ENCODE measurements around the gene FMNL2. TPM values are rescaled to one million over a fixed set of nuclear protein-coding genes. Genes with fewer than 3 reads are reported as not detected.

Gene FMNL2
- total RNA-seq, 1 experiment from 2014 or later: 33.6 TPM

- H3K23ac ChIP-seq (ENCODE audit: insufficient read length, low read depth, low read length): no peak overlapping the region
- H3K4me1 ChIP-seq (ENCODE audit: insufficient read depth, low read length): peaks cover 21% of the 10 kb centered on the region
- TF ChIP-seq, protein P1, sequence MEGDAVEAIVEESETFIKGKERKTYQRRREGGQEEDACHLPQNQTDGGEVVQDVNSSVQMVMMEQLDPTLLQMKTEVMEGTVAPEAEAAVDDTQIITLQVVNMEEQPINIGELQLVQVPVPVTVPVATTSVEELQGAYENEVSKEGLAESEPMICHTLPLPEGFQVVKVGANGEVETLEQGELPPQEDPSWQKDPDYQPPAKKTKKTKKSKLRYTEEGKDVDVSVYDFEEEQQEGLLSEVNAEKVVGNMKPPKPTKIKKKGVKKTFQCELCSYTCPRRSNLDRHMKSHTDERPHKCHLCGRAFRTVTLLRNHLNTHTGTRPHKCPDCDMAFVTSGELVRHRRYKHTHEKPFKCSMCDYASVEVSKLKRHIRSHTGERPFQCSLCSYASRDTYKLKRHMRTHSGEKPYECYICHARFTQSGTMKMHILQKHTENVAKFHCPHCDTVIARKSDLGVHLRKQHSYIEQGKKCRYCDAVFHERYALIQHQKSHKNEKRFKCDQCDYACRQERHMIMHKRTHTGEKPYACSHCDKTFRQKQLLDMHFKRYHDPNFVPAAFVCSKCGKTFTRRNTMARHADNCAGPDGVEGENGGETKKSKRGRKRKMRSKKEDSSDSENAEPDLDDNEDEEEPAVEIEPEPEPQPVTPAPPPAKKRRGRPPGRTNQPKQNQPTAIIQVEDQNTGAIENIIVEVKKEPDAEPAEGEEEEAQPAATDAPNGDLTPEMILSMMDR (conservative IDR thresholded peaks at IDR 0.05): no peak
- peaks cover 0 to 13% (median 5%) of the 10 kb centered on the region in 3 experiments; a peak in 5 of 7 replicates for H3K36me3 Mint-ChIP-seq (ENCODE audit: insufficient read depth in 1 of 3, low read depth in 3 of 3)
- H3K79me1 ChIP-seq (ENCODE audit: insufficient read depth, low read depth, low read length, poor library complexity, severe bottlenecking): no peaks in the 10 kb centered on the region
- peak overlapping the region; percentile 52 to 74 for H3K4me3 Mint-ChIP-seq
- H3K56ac ChIP-seq (ENCODE audit: insufficient read length, low read depth, low read length): no peak overlapping the region
- H3K18ac ChIP-seq (ENCODE audit: insufficient read length, low read depth, low read length): no peak overlapping the region
- H2AFZ ChIP-seq (ENCODE audit: low read length): no peak overlapping the region
- no peaks in the 10 kb centered on the region for H3K9me3 ChIP-seq (ENCODE audit: control insufficient read depth, low read depth, low read length)
- H2BK20ac ChIP-seq (ENCODE audit: low read depth, low read length, poor library complexity, severe bottlenecking): no peak overlapping the region
- H3K4ac ChIP-seq (ENCODE audit: low read depth, low read length): no peak overlapping the region
- H2BK5ac ChIP-seq (ENCODE audit: insufficient read length, low read length): no peak overlapping the region
- H3K14ac ChIP-seq (ENCODE audit: insufficient read depth, low read length): no peak overlapping the region
- H2BK120ac ChIP-seq (ENCODE audit: low read depth, low read length, poor library complexity, severe bottlenecking): no peak overlapping the region
- no peak overlapping the region for H3T11ph ChIP-seq (ENCODE audit: low read length)
- H3K4me2 ChIP-seq (ENCODE audit: insufficient read depth, insufficient read length, low read length): peak overlapping the region; percentile 12
- H4K8ac ChIP-seq (replicated peaks; ENCODE audit: insufficient read length, low read depth, low read length): no peak overlapping the region
- peaks cover 61 to 68% of the 10 kb centered on the region in 2 experiments for H3K4me1 Mint-ChIP-seq
- H3K27me3 ChIP-seq (ENCODE audit: insufficient read depth, low read length): no peaks in the 10 kb centered on the region
- no peak overlapping the region for H3K9ac ChIP-seq (ENCODE audit: extremely low read depth, insufficient read length, low read length)
- peak; percentile 69 for DNase-seq
- no peaks in the 10 kb centered on the region for H3K27me3 Mint-ChIP-seq (ENCODE audit: low read depth)
- H3K79me2 ChIP-seq (ENCODE audit: insufficient read depth, low read length): peaks cover 8% of the 10 kb centered on the region; the same call in 1 of the 2 replicates
- H4K5ac ChIP-seq (ENCODE audit: insufficient read length, low read depth, low read length): no peak overlapping the region
- no peaks in the 10 kb centered on the region for H4K20me1 ChIP-seq (ENCODE audit: control insufficient read depth, insufficient read depth, insufficient read length)
- H2BK12ac ChIP-seq (ENCODE audit: insufficient read length, low read depth, low read length): no peak overlapping the region
- no peak overlapping the region for H2AK5ac ChIP-seq (ENCODE audit: insufficient read length, low read length)
- H3K9me3 Mint-ChIP-seq: no peaks in the 10 kb centered on the region
- H2BK15ac ChIP-seq (ENCODE audit: low read depth, low read length): no peak overlapping the region
- H3K27ac ChIP-seq (ENCODE audit: insufficient read length, low read depth, low read length): peak overlapping the region; percentile 73
- peak overlapping the region; percentile 97 to 99 (median 99) for H3K27ac Mint-ChIP-seq
- no CpG with 5 or more reads among the region's 9 CpGs for WGBS (ENCODE audit: extremely low coverage, insufficient read length, low lambda C conversion rate)
- H3K23me2 ChIP-seq (ENCODE audit: insufficient read length, low read depth, low read length, poor library complexity, severe bottlenecking): no peaks in the 10 kb centered on the region
- H4K91ac ChIP-seq (ENCODE audit: insufficient read length, low read depth, low read length): no peak overlapping the region
Measured at GRCh38 chr2:152453129-152453911, 118.3 kb downstream of the FMNL2 start.

Data from H9 (cell line).